ENCODE results near the gene NOTUM. TPM values are rescaled to one million over a fixed set of nuclear protein-coding genes. Genes with fewer than 3 reads are reported as not detected.
A peak's percentile ranks its signal among the peaks of the same experiment; 100 is the strongest.

Gene NOTUM
- total RNA-seq, 1 experiment from 2014 or later, result not detected

GRCh38 chr17:81903415-81903831, 57.6 kb downstream of the NOTUM start:
- peak overlapping the region; percentile 42 for H3K27ac ChIP-seq (ENCODE audit: low read depth, low read length, poor library complexity, severe bottlenecking)
- H3K4me3 ChIP-seq (ENCODE audit: low read depth, low read length, poor library complexity, severe bottlenecking), result no peak overlapping the region
- ChIA-PET POLR2A (ENCODE audit: low non-redundant PET) (no interaction called here), CTCF (no interaction called here)
- H3K9me3 ChIP-seq (ENCODE audit: low read depth, low read length, poor library complexity, severe bottlenecking), result no peaks in the 10 kb centered on the region
- no peak for DNase-seq (ENCODE audit: low spot score)
- TF ChIP-seq EZH2 (IDR thresholded peaks at IDR 0.05; ENCODE audit: borderline replicate concordance, low read depth, low read length, poor library complexity, severe bottlenecking), result no peak
- no peak for TF ChIP-seq CTCF (conservative IDR thresholded peaks at IDR 0.05; ENCODE audit: low read depth, low read length)
- H3K27me3 ChIP-seq (replicated peaks; ENCODE audit: insufficient read depth, low read depth, low read length, poor library complexity), result no peaks in the 10 kb centered on the region
- peaks cover 29% of the 10 kb centered on the region for H3K36me3 ChIP-seq (ENCODE audit: insufficient read depth, low read length, poor library complexity, severe bottlenecking)
- no TSS peak for BruUV-seq (replicated peaks)
- intact Hi-C loops (cut with micrococcal nuclease; ENCODE audit: unreplicated experiment), result no loop called here
- peaks cover 11% of the 10 kb centered on the region for H3K4me1 ChIP-seq (ENCODE audit: insufficient read depth, low read length, poor library complexity, severe bottlenecking)

GRCh38 chr17:81902653-81903414, 58.2 kb downstream of the NOTUM start:
- no peak for DNase-seq (ENCODE audit: low spot score)
- Histone ChIP-seq H3K27me3 (replicated peaks; ENCODE audit: insufficient read depth, low read depth, low read length, poor library complexity) (no peaks in the 10 kb centered on the region), H3K4me3 (ENCODE audit: low read depth, low read length, poor library complexity, severe bottlenecking) (peak overlapping the region; percentile 40), H3K36me3 (ENCODE audit: insufficient read depth, low read length, poor library complexity, severe bottlenecking) (peaks cover 24% of the 10 kb centered on the region), H3K4me1 (ENCODE audit: insufficient read depth, low read length, poor library complexity, severe bottlenecking) (peaks cover 11% of the 10 kb centered on the region), H3K9me3 (ENCODE audit: low read depth, low read length, poor library complexity, severe bottlenecking) (no peaks in the 10 kb centered on the region), H3K27ac (ENCODE audit: low read depth, low read length, poor library complexity, severe bottlenecking) (peak overlapping the region; percentile 42)
- CTCF ChIA-PET, result no interaction called here
- no peak for TF ChIP-seq EZH2 (IDR thresholded peaks at IDR 0.05; ENCODE audit: borderline replicate concordance, low read depth, low read length, poor library complexity, severe bottlenecking)
- TF ChIP-seq CTCF (conservative IDR thresholded peaks at IDR 0.05; ENCODE audit: low read depth, low read length), result no peak
- POLR2A ChIA-PET (ENCODE audit: low non-redundant PET), result no interaction called here
- intact Hi-C loops (cut with micrococcal nuclease; ENCODE audit: unreplicated experiment), result no loop called here
- BruUV-seq (replicated peaks), result no TSS peak

Other genes with a start within 250 kb of the NOTUM start
- 46.8 and 56.2 TPM in 2 replicates for gene SLC25A10, start 248.9 kb downstream of the NOTUM start, total RNA-seq (2021)
- gene GCGR, start 157.0 kb downstream of the NOTUM start, total RNA-seq (2021), result not detected in 2 replicates
- 126 and 130 TPM in 2 replicates for gene MCRIP1, start 127.9 kb downstream of the NOTUM start, total RNA-seq (2021)
- gene PPP1R27, start 126.1 kb downstream of the NOTUM start, total RNA-seq (2021), result not detected in 2 replicates
- 491 and 503 TPM in 2 replicates for gene P4HB, start 100.7 kb downstream of the NOTUM start, total RNA-seq (2021)
- gene ARHGDIA, start 89.8 kb downstream of the NOTUM start, total RNA-seq (2021), result 568 and 667 TPM in 2 replicates
- 251 and 258 TPM in 2 replicates for gene ALYREF, start 69.6 kb downstream of the NOTUM start, total RNA-seq (2021)
- 128 and 138 TPM in 2 replicates for gene ANAPC11, start 69.5 kb downstream of the NOTUM start, total RNA-seq (2021)
- gene NPB, start 58.9 kb downstream of the NOTUM start, total RNA-seq (2021), result 0.75 and 0.87 TPM in 2 replicates
- 55.4 and 58.3 TPM in 2 replicates for gene PCYT2, start 49.8 kb downstream of the NOTUM start, total RNA-seq (2021)
- 34.8 and 36.6 TPM in 2 replicates for gene SIRT7, start 43.0 kb downstream of the NOTUM start, total RNA-seq (2021)
- 46.7 and 49.7 TPM in 2 replicates for gene MAFG, start 33.5 kb downstream of the NOTUM start, total RNA-seq (2021)
- 75.5 and 108 TPM in 2 replicates for gene PYCR1, start 23.9 kb downstream of the NOTUM start, total RNA-seq (2021)
- gene MYADML2, start 14.0 kb downstream of the NOTUM start, total RNA-seq (2021), result not detected in 2 replicates
- 46.2 and 52.2 TPM in 2 replicates for gene ASPSCR1, start 16.4 kb upstream of the NOTUM start, total RNA-seq (2021)
- 153 and 165 TPM in 2 replicates for gene CENPX, start 61.7 kb upstream of the NOTUM start, total RNA-seq (2021)
- gene LRRC45, start 62.1 kb upstream of the NOTUM start, total RNA-seq (2021), result 34.3 and 37.8 TPM in 2 replicates
- gene RAC3, start 70.5 kb upstream of the NOTUM start, total RNA-seq (2021), result 24.8 and 42.0 TPM in 2 replicates
- 140 and 191 TPM in 2 replicates for gene DCXR, start 76.5 kb upstream of the NOTUM start, total RNA-seq (2021)
- gene RFNG, start 90.6 kb upstream of the NOTUM start, total RNA-seq (2021), result 31.5 and 39.4 TPM in 2 replicates
- gene GPS1, start 90.7 kb upstream of the NOTUM start, total RNA-seq (2021), result 162 and 192 TPM in 2 replicates
- 139 and 143 TPM in 2 replicates for gene DUS1L, start 104.6 kb upstream of the NOTUM start, total RNA-seq (2021)
- 591 and 676 TPM in 2 replicates for gene FASN, start 137.0 kb upstream of the NOTUM start, total RNA-seq (2021)

All from A673 (cell line).